HepG2 (cell line): Measurements from ENCODE around the gene TSPAN31. TPM values are rescaled to one million over a fixed set of nuclear protein-coding genes. Genes with fewer than 3 reads are reported as not detected.

Experiments
- AHR ChIP-seq: IDR thresholded peaks from 2 replicates; pipeline ENCODE4 v1.6.1; 2018; ENCODE audit warnings: missing genetic modification reagents, missing compliant biosample characterization
- NCOA5 ChIP-seq: sonication (generic); formaldehyde crosslinking; IDR thresholded peaks from 2 replicates; pipeline ENCODE4 v1.4.0; 2020; ENCODE audit warnings: missing genetic modification reagents
- NFATC3 ChIP-seq: sonication (generic); formaldehyde crosslinking; IDR thresholded peaks from 2 replicates; pipeline ENCODE4 v1.5.1; 2020; ENCODE audit warnings: mild to moderate bottlenecking, missing genetic modification reagents
- NFKBIZ ChIP-seq: IDR thresholded peaks from 2 replicates; pipeline ENCODE4 v1.6.1; 2018; ENCODE audit warnings: missing genetic modification reagents, missing compliant biosample characterization
- NR2F6 ChIP-seq, 2 experiments: IDR thresholded peaks; 2 replicates each; pipeline ENCODE4 v1.6.1; 2016; ENCODE audit warnings: antibody characterized with exemption in 1 of 2, mild to moderate bottlenecking in 1 of 2
- PRDM15 ChIP-seq: sonication (generic); formaldehyde crosslinking; IDR thresholded peaks from 2 replicates; pipeline ENCODE4 v1.4.0; 2020; ENCODE audit warnings: missing genetic modification reagents
- PREB ChIP-seq: sonication (generic); formaldehyde crosslinking; IDR thresholded peaks from 2 replicates; pipeline ENCODE4 v1.4.0; 2020; ENCODE audit warnings: missing genetic modification reagents
- SALL2 ChIP-seq: sonication (generic); formaldehyde crosslinking; IDR thresholded peaks from 2 replicates; pipeline ENCODE4 v1.8.1; 2023; ENCODE audit warnings: mild to moderate bottlenecking, missing genetic modification reagents, inconsistent platforms
- SIX4 ChIP-seq: sonication (generic); formaldehyde crosslinking; IDR thresholded peaks from 2 replicates; pipeline ENCODE4 v1.4.0; 2020; ENCODE audit warnings: missing genetic modification reagents
- SOX6 ChIP-seq, 2 experiments: fragments of 450-650 bp in 1 of 2; sonication (generic) in 1 of 2; formaldehyde crosslinking in 1 of 2; IDR thresholded peaks; 2 replicates each; pipeline versions ENCODE4 v1.4.0 to v1.6.1; 2017 to 2020; ENCODE audit warnings: antibody characterized with exemption in 1 of 2, mild to moderate bottlenecking in 1 of 2, missing genetic modification reagents in 1 of 2
- UBTF ChIP-seq: sonication (generic); formaldehyde crosslinking; IDR thresholded peaks from 2 replicates; pipeline ENCODE4 v1.4.0; 2020; ENCODE audit warnings: mild to moderate bottlenecking, missing genetic modification reagents
- YEATS2 ChIP-seq: sonication (generic); formaldehyde crosslinking; IDR thresholded peaks from 2 replicates; pipeline ENCODE4 v1.4.0; 2020; ENCODE audit warnings: missing genetic modification reagents, borderline replicate concordance
- ZBTB21 ChIP-seq: sonication (generic); formaldehyde crosslinking; IDR thresholded peaks from 2 replicates; pipeline ENCODE4 v1.4.0; 2020; ENCODE audit warnings: missing genetic modification reagents
- ZMYM3 ChIP-seq: sonication (generic); formaldehyde crosslinking; IDR thresholded peaks from 2 replicates; pipeline ENCODE4 v1.5.1; 2020; ENCODE audit warnings: mild to moderate bottlenecking, missing genetic modification reagents
- ZNF235 ChIP-seq: sonication (generic); formaldehyde crosslinking; IDR thresholded peaks from 2 replicates; pipeline ENCODE4 v1.8.1; 2023; ENCODE audit warnings: mild to moderate bottlenecking, missing genetic modification reagents, borderline replicate concordance
- ZNF317 ChIP-seq: sonication (generic); formaldehyde crosslinking; IDR thresholded peaks from 2 replicates; pipeline ENCODE4 v1.5.0; 2020; ENCODE audit warnings: mild to moderate bottlenecking, missing genetic modification reagents
- ZNF383 ChIP-seq: sonication (generic); formaldehyde crosslinking; IDR thresholded peaks from 2 replicates; pipeline ENCODE4 v1.4.0; 2020; ENCODE audit warnings: missing genetic modification reagents, mild to moderate bottlenecking, borderline replicate concordance
- ZNF441 ChIP-seq: sonication (generic); formaldehyde crosslinking; IDR thresholded peaks from 2 replicates; pipeline ENCODE4 v1.7.0; 2021; ENCODE audit warnings: missing genetic modification reagents, borderline replicate concordance
- ZNF460 ChIP-seq: sonication (generic); formaldehyde crosslinking; IDR thresholded peaks from 2 replicates; pipeline ENCODE4 v1.5.1; 2020; ENCODE audit warnings: missing genetic modification reagents, mild to moderate bottlenecking, borderline replicate concordance
- ZNF556 ChIP-seq: sonication (generic); formaldehyde crosslinking; IDR thresholded peaks from 2 replicates; pipeline ENCODE4 v1.4.0; 2020; ENCODE audit warnings: mild to moderate bottlenecking, missing genetic modification reagents, borderline replicate concordance
- ZNF780A ChIP-seq: sonication (generic); formaldehyde crosslinking; IDR thresholded peaks from 2 replicates; pipeline ENCODE4 v1.8.0; 2022; ENCODE audit warnings: mild to moderate bottlenecking, missing genetic modification reagents, moderate library complexity
- polyA plus RNA-seq, 8 experiments: library from polyadenylated mRNA; depleted of rRNA in 3 of 8; stranded (reverse) in 7 of 8; unstranded in 1 of 8; fragments of >200 nt; fragmentation: Illumina TruSeq in 4 of 8; extraction: Trizol in 4 of 8; gene quantifications; 2 replicates each; pipeline versions ENCODE4 v1.2.1 to v1.2.3, GENCODE V29; 2011 to 2016; ENCODE audit warnings: low read depth in 4 of 8, missing spikeins in 1 of 8, mixed read lengths in 1 of 8; ENCODE audit not compliant: insufficient read depth in 1 of 8
- total RNA-seq, 5 experiments: library from RNA; depleted of rRNA; stranded (reverse); fragments of >200 nt; fragmentation: Illumina TruSeq; extraction: Trizol; gene quantifications; 2 replicates each; pipeline ENCODE4 v1.2.3, GENCODE V29; 2016; ENCODE audit warnings: low read depth in 1 of 5

TSPAN31 gene
- total and polyA plus RNA-seq, 2 of the 13 experiments (the other 11 are each of a cell fraction or from before 2014, with no cell fraction given): 10.4 to 24.6 TPM

- no peak for TF ChIP-seq NR2F6 (IDR thresholded peaks at IDR 0.05)
- peak; percentile 46; the same call in 1 of the 2 replicates for TF ChIP-seq NR2F6 (CRISPR knock-in tag; IDR thresholded peaks at IDR 0.05)
- no peak for TF ChIP-seq PREB
- peak; percentile 27; the same call in 1 of the 2 replicates for TF ChIP-seq UBTF (CRISPR knock-in tag)
- no peak for TF ChIP-seq SIX4 (CRISPR knock-in tag)
- no peak for TF ChIP-seq ZNF780A (CRISPR knock-in tag)
- TF ChIP-seq AHR (CRISPR knock-in tag): no peak
- no peak for TF ChIP-seq SOX6 (IDR thresholded peaks at IDR 0.05)
- no peak for TF ChIP-seq SOX6 (CRISPR knock-in tag; IDR thresholded peaks at IDR 0.05)
- TF ChIP-seq NCOA5: no peak
- no peak for TF ChIP-seq NFATC3 (CRISPR knock-in tag)
- TF ChIP-seq YEATS2 (CRISPR knock-in tag): no peak
- no peak for TF ChIP-seq ZBTB21 (CRISPR knock-in tag)
- peak; percentile 39; the same call in 1 of the 2 replicates for TF ChIP-seq ZMYM3 (CRISPR knock-in tag)
- TF ChIP-seq ZNF441: no peak
- TF ChIP-seq ZNF556 (CRISPR knock-in tag): no peak
- TF ChIP-seq ZNF317 (CRISPR knock-in tag): no peak
- peak; percentile 55; the same call in 1 of the 2 replicates for TF ChIP-seq PRDM15 (CRISPR knock-in tag)
- TF ChIP-seq ZNF460: no peak
- no peak for TF ChIP-seq NFKBIZ (CRISPR knock-in tag)
- no peak for TF ChIP-seq ZNF383 (CRISPR knock-in tag)
- no peak for TF ChIP-seq ZNF235 (CRISPR knock-in tag)
- no peak for TF ChIP-seq SALL2 (CRISPR knock-in tag)
Measured at GRCh38 chr12:57737467-57738460, 7.1 kb upstream of the TSPAN31 start (continued).
